KBM-7 (cell line): Measurements from ENCODE around the gene DDX18.

Experiments
- DNase-seq: peaks from one replicate; pipeline ENCODE4 v3.0.0-alpha.2; 2015
- in situ Hi-C: fragments of 300-500 bp; cut with MboI; formaldehyde crosslinking; loops from 2 replicates; pipeline ENCODE4 v1.14.3; 2020; ENCODE audit warnings: low sequenced_read_pairs, low pct_unique_long_range_greater_than_20kb, mixed read lengths

Gene DDX18

DNA sequence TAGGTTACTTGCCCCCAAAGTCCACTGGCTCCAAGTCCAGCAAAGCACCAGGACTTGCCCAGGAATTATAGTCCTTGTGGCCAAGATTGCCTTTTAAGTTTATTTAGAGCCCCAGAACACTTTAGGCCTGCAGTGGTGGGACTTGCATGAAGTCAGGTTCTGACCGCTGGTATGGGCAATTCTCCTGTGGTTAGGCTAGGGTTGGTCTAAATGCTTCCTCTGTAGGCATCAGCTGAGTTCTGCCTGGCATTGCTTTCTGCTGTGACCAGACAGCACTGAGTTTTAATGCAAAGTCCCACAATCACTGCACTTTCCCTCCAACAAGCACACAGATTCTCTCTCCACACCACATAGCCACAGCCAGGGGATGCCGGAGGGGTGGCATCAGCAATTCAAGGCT, 64.5 kb downstream of the DDX18 start:
- in situ Hi-C loops: no loop called here
- DNase-seq: no peak
